ENCODE results near the gene YEATS2. TPM values are rescaled to one million over a fixed set of nuclear protein-coding genes. Genes with fewer than 3 reads are reported as not detected.

Gene YEATS2
- total RNA-seq, 3 donors from 2014 or later, result 15.6 to 19.3 (median 16.1) TPM

- no peak for ATAC-seq
- no peak for TF ChIP-seq CTCF (IDR thresholded peaks at IDR 0.05)
- H3K36me3 ChIP-seq (ENCODE audit: low read depth), result peaks cover 9% of the 10 kb centered on the region
- H3K4me3 ChIP-seq, result no peak overlapping the region
- H3K4me1 ChIP-seq (ENCODE audit: low read depth), result no peaks in the 10 kb centered on the region
- DNase-seq, result no peak
- intact Hi-C loops (cut with DNase I, micrococcal nuclease), result no loop called here
- no peaks in the 10 kb centered on the region for H3K9me3 ChIP-seq
Measured at GRCh38 chr3:183845608-183846288, 148.2 kb downstream of the YEATS2 start.

GRCh38 chr3:183854318-183855035 lies 156.9 kb downstream of the YEATS2 start:
- intact Hi-C loops (cut with DNase I, micrococcal nuclease), result no loop called here
- TF ChIP-seq CTCF (IDR thresholded peaks at IDR 0.05), result no peak
- H3K36me3 ChIP-seq (ENCODE audit: low read depth), result no peaks in the 10 kb centered on the region

GRCh38 chr3:183857863-183858262 lies 160.3 kb downstream of the YEATS2 start:
- Histone ChIP-seq H3K36me3 (ENCODE audit: low read depth) (no peaks in the 10 kb centered on the region), H3K9me3 (no peaks in the 10 kb centered on the region), H3K4me3 (no peak overlapping the region), H3K4me1 (ENCODE audit: low read depth) (no peaks in the 10 kb centered on the region)
- TF ChIP-seq CTCF (IDR thresholded peaks at IDR 0.05), result no peak
- intact Hi-C loops (cut with DNase I, micrococcal nuclease), result no loop called here
- no peak for ATAC-seq
- DNase-seq, result no peak

More at GRCh38 chr3:183854318-183855035, 156.9 kb downstream of the YEATS2 start:
- DNase-seq (no peak), ATAC-seq (no peak)
- Histone ChIP-seq H3K4me1 (ENCODE audit: low read depth) (no peaks in the 10 kb centered on the region), H3K9me3 (no peaks in the 10 kb centered on the region), H3K4me3 (no peak overlapping the region)

Other genes starting within 250 kb of the YEATS2 start
- gene KLHL6, start 142.1 kb upstream of the YEATS2 start, total RNA-seq, result 1 to 10 TPM; 1.9 to 3.0 (median 1.9) TPM
- gene KLHL24, start 62.2 kb upstream of the YEATS2 start, total RNA-seq, result 10 to 100 TPM; 45.3 to 99.2 (median 69.9) TPM
- 1 to 10 TPM in 2 of 3 donors, under 1 TPM in 1; 0.55 to 3.1 (median 1.2) TPM for gene MAP6D1, start 127.8 kb downstream of the YEATS2 start, total RNA-seq
- gene PARL, start 187.1 kb downstream of the YEATS2 start, total RNA-seq, result 10 to 100 TPM; 67.0 to 71.8 (median 68.9) TPM